GM10248 (cell line): ENCODE data around the gene AP2A2.

Experiments
- CTCF ChIA-PET: fragments of 300-600 bp; sonication (Branson Sonifier 250); formaldehyde crosslinking; extraction: SDS; loops from one replicate; lab custom pipeline; 2021; ENCODE audit warnings: antibody characterized with exemption; lab: Yijun Ruan, JAX
- POLR2A ChIA-PET: fragments of 350-650 bp; sonication (Branson Sonifier 250); formaldehyde crosslinking; extraction: SDS; loops from one replicate; lab custom pipeline; 2020; ENCODE audit warnings: antibody characterized with exemption; lab: Yijun Ruan, JAX
- DNase-seq: peaks from one replicate; pipeline ENCODE4 v3.0.0; 2012; ENCODE audit errors: extremely low spot score
- TF ChIP-seq, protein P1 (sequence below): IDR thresholded peaks from 2 replicates; pipeline ENCODE4 v1.5.1; 2012; ENCODE audit warnings: mild to moderate bottlenecking, low read depth; ENCODE audit errors: extremely low read depth, missing control alignments, control extremely low read depth

Gene AP2A2

DNA sequence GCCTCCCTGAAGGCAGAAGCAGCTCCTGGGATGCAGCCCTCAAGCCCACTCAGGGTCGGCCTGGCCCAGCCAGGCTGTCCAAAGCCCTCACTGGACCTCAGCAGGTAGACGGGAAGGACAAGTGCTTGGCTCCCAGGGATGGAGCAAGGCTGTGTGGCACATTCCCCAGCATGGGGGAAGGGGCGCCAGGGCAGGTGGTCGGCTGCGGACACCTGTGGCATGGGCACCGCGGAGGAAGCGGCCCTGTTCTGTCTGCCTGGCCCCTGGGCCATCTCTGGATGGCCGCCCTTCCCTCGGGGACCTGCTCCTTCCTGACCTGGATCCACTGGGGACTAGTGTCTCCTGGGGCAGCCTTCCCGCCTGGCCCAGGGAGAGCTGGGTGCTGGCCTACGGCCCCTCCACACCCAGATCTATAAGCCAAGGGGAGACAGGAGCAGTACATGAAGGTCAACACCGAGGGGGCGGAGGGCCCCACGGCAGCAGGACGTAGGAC, 41.0 kb upstream of the AP2A2 start:
- DNase-seq: no peak
- POLR2A ChIA-PET: no interaction called here
- TF ChIP-seq, protein P1, sequence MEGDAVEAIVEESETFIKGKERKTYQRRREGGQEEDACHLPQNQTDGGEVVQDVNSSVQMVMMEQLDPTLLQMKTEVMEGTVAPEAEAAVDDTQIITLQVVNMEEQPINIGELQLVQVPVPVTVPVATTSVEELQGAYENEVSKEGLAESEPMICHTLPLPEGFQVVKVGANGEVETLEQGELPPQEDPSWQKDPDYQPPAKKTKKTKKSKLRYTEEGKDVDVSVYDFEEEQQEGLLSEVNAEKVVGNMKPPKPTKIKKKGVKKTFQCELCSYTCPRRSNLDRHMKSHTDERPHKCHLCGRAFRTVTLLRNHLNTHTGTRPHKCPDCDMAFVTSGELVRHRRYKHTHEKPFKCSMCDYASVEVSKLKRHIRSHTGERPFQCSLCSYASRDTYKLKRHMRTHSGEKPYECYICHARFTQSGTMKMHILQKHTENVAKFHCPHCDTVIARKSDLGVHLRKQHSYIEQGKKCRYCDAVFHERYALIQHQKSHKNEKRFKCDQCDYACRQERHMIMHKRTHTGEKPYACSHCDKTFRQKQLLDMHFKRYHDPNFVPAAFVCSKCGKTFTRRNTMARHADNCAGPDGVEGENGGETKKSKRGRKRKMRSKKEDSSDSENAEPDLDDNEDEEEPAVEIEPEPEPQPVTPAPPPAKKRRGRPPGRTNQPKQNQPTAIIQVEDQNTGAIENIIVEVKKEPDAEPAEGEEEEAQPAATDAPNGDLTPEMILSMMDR: no peak
- CTCF ChIA-PET: no interaction called here

DNA sequence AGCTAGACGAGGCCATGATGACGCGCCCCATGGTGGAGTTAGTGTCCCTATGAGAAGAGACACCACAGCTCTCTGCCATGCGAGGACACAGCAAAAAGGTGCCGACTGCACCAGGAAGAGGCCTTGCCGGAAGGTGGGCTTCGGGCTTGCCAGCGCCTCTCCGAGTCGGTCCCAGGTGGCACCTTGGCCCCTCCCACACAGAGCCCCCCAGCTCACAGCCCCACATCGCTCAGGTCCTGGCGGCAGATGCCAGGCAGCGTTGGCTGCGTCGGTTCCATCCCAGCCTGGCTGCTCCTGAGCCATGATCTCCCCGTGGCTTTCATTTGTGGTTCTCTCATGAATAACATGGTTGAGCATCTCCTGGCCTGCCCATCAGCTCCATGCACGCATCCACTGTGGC, 39.1 kb upstream of the AP2A2 start:
- ChIA-PET POLR2A (no interaction called here), CTCF (no interaction called here)
- TF ChIP-seq, protein P1: no peak
- DNase-seq: no peak

DNA sequence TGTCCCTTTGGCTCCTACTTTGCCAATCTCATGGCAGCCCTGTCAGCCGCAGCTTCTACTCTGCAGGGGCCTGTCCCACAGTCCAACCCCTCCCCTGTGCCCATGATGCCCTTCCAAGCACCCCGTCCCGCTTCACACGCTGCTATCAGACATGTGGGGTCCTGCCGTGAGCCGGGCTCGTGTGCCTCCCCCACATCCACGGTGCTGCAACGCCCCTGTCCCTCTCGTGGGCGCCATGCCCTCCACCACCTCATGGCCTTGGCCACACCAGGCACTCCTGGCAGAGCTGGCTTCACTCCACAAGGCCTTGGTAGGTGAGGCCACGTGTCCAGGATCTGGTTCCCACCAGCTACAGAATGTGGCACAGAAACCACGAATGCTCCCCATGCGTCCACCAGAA, 38.1 kb upstream of the AP2A2 start:
- POLR2A ChIA-PET: no interaction called here
- TF ChIP-seq, protein P1: no peak
- DNase-seq: no peak
- CTCF ChIA-PET: interaction anchor here (1.0 to 1.5 kb wide), 2 partner anchors 8 to 1264 kb away, joined by 3 to 5 read pairs; no protein-coding TSS in a partner anchor

DNA sequence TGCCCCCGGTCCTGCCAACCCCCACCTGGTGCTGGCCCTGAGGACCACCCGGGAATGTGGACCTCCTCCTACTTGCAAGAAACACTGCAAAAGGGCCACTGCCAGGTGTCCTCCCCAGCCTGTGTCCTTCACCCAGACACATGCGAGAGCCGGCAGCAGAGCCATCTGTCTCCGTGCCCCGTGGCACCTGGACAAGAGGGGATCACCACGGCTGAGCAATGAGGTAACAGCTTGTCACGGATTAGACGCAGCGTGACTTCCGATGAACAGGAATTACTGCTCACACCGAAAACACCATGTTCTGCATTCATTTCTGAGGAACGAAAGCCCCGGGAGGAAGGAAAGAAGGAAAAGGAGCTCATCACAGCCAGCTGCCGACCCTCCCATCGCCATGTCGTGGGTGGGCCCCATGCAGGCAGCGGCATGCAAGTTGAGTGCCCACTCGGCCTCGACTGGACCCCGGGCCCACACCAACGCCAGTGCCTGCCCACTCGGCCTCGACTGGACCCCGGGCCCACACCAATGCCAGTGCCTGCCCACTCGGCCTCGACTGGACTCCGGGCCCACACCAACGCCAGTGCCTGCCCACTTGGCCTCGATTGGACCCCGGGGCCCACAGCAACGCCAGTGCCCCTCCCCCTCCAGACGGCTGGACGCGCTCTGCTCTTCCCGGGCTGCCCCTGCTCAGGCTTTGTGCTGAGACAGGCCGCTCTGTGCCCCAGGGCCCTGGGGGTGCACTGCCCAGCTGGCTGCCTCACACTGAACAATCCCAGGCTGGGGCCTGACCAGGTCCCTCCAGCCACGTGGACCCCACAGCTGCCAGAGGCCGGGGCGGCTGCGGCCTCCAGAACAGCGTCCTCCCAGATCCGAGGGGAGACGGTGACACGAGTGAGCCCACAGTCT, 37.1 kb upstream of the AP2A2 start:
- TF ChIP-seq, protein P1: no peak
- ChIA-PET CTCF (interaction anchor here (1.0 to 1.5 kb wide), 2 partner anchors 9 to 1263 kb away, joined by 3 to 5 read pairs; no protein-coding TSS in a partner anchor), POLR2A (no interaction called here)
- DNase-seq: no peak

DNA sequence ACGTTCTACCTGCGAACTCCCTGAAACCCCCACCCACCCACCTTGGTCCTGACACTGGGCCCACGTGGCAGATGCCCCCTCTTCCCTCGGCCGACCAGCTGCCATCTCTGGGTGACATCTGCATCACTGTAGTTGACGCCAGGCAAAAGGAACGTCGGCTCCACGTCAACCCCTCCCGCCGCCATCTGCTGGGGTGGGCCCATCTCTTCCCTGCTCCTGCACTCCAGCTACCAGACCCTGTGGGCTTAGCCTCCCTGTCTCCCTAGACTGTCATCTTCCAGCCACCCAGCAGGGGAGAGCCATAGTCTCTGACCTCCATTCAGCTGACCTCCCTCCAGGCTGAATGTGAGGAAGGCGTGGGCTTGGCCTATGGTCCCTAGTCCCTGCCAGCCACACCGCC, 36.4 kb upstream of the AP2A2 start:
- TF ChIP-seq, protein P1: no peak
- ChIA-PET POLR2A (no interaction called here), CTCF (no interaction called here)
- no peak for DNase-seq

DNA sequence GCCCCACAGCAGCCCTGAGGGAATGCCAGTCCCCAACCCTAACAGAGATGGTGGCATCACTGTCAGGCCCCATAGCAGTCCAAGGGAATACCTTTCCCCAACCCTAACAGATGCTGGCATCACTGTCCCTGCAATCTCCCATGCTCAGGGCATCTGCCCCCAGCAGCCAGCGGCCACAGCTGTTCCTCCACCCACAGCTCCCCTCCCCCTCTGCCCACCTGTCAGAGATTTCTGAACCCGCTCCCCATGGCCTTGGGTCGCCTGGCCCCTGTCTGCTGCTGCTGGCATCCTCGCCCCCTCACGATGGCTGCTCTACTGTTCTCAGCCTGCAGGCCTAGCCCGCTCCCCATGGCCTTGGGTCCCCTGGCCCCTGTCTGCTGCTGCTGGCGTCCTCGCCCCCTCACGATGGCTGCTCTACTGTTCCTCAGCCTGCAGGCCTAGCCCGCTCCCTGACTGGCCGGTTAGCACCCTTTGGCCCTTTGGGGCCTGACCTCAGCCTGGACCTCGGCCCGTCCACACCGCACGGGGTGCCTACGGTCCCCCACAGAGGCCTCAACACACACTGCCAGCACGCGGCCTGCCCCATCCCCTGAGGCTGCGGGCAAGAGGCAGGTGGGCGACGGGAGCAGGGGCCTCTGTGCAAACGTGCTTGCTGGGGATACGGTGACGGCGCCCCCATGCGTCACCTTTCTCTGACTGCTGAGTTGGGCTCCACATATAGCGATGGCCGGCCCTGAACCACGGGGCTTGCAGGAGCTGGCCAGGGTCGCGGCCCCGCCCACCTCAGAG, 35.8 kb upstream of the AP2A2 start:
- ChIA-PET POLR2A (no interaction called here), CTCF (no interaction called here)
- no peak for DNase-seq
- TF ChIP-seq, protein P1: no peak
